Midbrain (tissue), 1 donor: ENCODE data around the gene WFS1.

Experiments
- DNase-seq: peaks from one replicate; lab custom pipeline; 2025; lab: John Stamatoyannopoulos, UW

The WFS1 gene

DNA sequence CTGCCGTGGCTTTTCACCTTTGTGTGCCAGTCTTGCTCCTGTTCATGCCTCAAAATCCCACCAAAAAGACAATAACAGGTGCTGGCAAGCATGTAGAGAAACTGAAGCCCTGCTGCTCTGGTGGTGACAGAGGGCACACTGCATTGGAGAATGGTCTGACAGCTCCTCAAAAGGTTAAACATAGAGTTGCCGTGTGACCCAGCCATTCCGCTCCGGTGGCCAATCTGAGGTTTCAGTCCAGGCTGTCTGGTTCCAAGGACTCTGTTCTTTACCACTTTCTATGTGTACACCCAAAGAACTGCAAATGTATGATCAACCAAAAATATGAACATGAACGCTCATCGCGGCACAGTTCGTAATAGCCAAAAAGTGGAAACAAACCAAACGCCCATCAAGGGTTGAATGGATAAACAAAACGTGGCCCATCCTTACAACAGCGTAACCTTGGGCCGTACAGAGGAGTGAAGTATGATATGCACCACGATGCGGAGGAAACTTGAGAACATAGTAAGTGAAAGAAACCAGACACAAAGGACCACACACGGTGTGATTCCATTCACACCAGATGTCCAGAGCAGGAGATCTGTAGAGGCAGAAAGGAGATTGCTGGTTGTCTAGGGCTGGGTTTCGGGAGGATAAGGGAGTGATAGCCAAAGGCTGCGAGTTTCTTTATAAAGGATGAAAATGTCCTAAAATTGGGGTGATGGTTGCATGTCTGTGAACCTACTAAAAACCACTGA is 33.6 kb upstream of the WFS1 start:
- DNase-seq, result no peak

DNA sequence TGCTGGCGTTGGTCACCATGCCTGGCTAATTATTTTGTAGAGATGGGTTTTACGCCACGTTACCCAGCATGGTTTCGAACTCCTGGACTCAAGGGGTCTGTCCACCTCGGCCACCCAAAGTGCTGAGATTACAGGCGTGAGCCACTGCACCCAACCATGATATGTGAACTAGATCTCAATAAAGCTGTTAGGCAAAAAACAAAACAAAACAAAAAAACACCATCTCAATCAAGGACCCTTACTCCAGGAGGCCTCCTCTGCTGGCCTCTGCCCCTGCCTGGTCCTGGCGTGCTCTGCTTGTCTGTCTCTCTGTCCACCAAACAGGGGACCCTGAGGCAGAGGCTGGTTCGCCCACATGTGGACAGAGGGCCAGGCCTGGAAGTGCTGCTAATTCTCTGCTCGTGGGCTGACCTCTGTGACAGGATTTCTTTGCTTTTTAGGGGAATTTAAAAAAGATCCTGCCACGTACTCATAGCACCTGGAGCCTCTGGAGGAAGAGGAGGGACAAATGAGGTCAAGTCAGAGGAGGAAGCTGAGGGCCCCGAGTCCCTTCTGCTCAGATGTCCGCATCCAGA is 32.7 kb upstream of the WFS1 start:
- no peak for DNase-seq

DNA sequence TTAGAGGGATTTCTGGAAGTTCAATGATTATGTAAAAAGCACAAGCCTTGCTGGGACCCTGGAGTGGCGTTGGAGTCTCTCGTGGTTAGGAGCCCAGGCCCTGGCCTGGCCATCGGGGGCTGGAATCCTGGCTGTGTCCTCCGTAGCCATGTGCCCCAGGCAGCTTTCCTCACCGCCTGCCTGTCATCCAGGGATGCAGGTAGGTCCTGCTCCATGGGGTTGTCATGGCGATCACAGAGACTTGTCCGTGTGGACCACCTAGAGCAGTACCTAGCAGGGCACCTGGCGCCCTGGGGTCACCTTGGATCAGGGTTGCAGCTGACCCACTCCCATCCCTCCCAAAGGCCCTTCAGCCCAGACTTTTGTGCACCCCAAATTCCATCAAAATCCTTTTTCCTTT is 30.2 kb upstream of the WFS1 start:
- DNase-seq, result no peak

DNA sequence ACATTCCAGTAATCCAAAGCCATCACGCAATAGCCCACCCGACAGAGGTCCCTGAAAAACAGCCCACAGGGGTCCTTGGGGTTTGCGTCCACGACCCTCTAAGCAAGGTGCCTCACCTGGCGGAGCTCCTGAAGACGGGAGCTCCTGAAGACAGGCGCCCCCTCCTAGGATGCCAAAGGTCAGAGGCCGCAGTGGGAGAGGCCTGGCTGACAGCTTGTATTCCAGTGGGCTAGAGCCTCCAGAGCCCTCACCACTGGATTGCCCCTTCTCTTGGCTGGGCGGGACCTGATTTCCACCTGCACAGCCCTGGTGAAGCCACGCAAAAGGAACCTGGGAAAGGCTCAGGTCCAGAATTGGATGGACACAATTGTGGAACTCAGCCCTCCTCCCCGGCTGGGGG is 29.7 kb upstream of the WFS1 start:
- no peak for DNase-seq

DNA sequence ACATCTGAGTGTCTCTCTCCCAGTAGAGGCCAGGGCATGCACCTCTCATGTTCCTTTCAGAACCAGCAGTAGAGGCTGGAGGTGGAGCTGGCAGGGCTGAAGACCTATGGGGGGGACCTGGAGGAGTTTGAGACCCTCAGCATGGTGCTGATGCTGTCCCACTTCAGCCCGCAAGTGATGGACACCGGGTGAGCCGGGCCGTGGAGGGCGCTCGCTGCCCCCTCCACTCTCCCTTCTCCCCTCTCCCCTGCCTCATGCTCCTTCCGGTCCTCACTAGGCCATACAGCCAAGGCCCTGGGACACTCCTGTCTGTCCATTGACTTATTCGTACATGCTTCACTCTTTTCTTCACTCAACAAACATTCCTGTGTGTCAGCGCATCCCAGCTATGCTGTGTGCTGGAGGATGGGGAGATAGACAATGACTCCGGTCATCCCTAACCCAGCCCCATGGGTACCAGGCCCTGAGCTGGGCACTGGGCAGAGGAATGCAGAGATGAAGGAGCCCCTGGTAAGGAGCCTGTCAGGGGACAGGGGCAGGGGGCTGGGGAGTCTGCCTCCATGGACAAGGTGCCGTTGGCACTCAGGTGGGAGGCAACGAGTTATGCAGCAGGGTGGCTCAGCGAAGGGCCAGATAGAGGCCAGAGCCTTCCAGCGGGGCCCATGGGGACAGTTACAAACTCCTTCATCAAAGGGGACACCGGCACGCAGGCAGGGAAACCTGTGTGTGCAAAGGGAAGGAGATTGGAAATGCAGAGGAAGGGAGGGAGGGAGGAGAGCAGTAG is 28.4 kb upstream of the WFS1 start:
- no peak for DNase-seq

DNA sequence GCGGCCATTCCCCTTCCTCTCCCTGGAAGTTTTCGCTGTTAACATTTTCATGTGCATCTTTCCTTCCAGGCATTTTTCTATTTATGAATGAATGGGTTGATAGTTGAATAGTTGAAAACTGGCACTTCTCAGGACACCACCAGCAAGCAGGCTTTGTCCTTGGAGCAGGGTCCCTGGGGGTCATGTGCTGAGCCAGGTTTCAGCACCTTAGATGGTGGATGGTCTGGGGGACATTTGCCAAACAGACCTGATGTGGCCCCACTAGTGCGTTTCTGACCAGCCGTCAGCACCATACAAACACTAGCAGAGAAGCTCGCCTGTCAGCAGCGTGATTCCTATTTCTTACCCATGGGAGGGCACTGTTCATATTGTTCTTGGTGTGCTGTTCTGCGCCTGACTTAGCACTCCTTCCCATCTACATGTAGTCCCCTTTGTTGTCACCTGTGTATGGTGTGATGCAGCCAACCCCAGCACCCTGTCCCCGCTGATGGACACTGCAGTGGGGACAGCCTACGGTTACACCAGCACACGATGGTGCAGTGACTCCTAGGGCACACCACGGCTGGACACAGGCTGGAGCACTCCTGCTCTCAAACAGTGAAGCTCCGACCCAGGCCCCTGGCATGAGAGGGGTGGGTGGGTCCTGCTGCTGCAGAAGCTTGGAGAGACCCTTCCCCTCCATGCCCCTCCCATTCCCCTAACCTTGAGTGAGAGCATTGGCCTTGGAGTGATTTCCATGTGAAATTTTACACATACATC is 27.2 kb upstream of the WFS1 start:
- no peak for DNase-seq

DNA sequence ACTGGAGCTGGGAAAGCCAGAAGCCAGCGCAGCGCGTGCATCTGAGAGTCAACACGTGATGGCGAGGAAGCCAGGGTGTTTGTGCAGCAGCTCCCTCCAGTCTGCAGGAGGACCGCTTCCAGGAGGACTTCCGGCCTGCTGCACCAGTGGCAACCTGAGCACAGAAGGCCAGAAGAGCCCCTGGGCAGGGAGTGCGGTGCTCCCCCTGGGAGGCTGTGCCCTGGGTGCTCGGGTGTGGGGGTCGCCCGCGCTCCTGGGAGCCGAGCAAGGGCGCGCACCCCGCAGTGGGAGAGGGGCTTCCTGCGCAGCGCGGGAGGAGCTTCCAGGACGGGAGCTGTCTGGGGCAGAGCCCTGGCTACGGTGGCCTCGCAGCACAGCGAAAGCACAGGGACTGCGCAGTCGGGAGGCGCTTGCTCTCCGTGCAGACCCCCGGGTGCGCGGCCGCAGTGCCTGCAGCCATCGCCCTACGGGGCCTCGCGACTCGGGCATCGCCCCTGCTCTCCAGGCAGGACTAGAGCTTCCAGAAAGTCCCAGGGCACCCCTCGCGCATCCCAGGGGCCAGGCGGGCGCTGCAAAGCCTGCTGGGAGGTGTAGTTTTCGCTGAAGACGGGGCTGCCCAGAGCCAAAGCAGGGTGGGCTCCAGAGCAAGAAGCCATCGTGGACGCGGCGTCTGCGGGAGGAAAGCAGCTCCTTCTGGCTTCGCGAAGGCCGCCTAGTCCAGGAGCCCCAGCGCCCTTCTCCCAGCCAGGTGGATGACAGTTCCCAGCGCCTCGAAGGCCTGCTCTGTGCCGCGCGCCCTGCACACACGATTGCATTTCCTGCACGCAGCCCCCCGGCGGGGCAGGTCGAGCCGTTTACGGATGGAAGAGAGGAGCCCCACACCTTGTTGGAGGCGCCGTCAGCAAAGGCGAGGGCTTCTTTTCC is 24.1 kb upstream of the WFS1 start:
- peak; percentile 55 for DNase-seq

DNA sequence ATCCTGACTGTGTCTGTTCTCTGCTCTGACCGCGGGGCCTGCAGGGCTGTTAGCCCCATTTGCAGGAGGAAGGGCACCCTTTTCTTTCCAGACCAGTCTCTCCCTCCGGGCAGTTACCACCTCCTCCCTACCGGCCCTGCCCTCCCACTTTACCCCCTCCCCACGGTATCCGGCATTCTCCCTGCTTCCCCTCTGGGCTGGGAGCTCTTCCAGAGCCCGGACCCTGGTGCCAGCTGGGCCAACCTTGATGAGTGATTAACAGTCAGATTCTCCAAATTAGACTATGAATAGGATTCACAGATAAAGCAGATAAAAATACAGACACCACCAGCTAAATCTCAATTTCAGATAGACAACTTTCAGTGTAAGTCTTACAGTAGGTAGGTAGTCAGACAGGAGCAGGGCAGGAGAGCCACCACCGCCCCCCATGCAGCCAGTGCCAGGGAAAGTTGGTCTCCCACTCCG is 23.4 kb upstream of the WFS1 start:
- DNase-seq, result no peak

DNA sequence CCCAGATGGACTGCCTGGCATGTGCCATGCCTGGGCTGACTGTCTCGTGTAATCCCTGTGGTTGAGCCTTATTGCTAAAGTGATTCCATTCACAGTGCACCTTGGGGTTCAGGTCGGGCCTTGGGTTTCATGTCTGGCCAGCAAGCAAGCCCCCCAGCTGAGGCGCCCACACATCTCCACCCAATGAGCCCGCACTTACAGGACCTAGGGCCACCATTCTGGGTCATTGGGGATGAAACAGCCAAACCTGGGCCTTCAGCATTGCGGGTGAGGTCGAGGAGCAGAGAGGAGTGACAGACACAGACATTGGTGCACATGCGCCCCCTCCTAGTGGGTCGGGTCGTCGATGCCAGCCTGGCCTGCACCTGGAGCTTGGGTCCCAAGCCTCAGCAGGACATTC is 21.3 kb upstream of the WFS1 start:
- no peak for DNase-seq

DNA sequence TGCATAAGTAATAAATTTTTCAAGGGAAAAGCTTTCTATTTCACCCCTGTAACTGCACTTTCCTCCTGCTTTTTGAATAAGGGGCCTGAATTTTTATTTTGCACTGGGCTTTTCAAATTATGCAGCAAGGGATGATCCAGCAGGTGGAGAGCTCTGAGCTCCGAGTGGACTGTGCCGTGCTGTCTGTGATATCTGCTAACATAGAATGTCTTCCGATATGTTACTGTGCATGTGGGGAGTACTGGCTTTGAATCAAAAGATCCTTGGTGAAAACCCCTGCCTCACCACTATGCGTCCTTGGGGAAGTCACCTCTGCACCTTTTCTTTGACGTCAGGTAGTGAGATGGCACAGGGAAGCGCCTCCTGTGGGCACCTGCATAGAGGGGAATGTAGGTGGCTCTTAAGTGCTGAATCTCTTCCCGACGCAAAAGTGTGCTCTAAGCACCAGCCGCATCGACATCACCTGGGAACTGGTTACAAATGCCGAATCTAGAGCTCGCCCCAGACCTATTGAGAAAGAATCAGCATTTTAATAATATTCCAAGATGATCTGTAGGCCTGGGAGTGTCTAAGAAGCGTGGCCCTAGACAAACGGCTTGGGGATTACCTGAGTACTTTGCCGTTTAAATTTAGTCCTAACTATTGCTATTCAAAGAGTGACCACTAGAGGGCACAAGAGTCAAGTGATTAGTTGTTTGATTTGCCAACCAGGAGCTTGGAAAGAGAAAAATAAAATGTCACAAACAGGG is 19.2 kb upstream of the WFS1 start:
- DNase-seq, result peak; percentile 86

DNA sequence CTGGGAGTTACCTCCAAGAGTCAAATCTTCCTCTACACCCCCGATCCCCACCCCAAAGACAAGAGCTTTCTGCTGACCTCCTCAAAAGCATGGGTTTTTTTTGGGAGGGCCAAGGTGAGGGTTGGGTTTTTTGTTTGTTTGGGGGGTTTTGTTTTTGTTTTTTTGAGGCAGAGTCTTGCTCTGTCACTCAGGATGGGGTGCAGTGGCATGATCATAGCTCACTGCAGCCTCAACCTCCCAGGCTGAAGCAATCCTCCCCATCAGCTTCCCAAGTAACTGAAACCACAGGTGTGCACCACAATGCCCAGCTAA is 18.7 kb upstream of the WFS1 start:
- DNase-seq, result no peak

DNA sequence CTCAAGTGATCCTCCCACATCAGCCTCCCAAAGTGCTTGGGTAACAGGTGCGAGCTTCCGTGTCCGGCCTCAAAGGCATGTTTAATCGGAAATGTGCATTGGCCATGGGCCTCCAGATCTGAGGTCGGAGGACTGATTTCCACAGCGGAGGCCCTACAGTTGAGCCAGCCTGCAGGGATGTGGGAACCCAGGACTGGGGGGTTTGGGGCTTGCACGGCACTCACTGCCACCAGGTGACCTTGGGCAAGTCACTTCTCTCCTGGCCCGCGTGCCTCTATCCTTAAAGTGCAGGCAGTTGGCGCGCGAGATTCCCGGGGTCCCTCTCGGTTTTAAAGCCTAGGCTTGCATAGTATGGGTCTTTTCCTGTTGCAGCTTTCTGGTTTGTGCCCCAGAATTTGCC is 18.3 kb upstream of the WFS1 start:
- DNase-seq, result no peak

DNA sequence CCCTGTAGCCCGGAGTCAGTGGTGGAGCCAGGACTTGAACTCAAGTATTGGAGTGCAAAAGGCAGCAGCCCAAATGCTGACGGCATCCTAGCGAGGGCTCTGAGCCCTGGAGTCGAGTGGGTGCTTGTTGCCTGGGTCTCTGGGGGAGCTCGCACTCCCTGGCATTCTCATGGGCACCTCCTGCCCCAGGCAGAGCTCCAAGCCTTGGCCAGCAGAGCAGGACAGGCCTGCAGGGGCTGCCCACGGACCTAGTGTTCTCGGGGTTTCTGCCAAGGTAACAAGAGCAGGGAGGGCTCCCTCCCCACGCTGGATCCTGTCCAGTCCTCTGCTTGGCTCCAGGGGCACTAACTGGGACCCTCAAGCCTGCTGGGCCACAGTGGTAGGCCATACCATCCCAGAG is 17.6 kb upstream of the WFS1 start:
- peak; percentile 71 for DNase-seq

DNA sequence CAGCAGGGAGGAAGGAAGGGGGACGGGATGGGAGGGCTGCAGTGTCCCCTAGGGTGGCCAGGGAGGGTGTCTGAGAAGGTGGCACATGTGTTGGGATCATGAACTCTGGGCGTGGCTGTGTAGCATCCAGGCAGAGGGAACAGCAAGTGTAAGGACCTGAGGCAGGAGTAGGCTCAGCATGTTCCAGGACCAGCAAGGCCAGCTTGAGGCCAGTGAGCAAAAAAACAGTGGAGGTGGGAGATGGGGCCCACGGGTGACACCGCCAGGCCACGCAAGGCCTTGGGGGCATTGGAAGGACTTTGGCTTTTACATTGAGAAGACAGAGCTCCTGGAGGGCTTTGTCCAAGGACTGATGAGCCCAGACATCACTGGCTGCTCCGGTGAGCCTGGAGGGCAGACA is 16.5 kb upstream of the WFS1 start:
- DNase-seq, result no peak

DNA sequence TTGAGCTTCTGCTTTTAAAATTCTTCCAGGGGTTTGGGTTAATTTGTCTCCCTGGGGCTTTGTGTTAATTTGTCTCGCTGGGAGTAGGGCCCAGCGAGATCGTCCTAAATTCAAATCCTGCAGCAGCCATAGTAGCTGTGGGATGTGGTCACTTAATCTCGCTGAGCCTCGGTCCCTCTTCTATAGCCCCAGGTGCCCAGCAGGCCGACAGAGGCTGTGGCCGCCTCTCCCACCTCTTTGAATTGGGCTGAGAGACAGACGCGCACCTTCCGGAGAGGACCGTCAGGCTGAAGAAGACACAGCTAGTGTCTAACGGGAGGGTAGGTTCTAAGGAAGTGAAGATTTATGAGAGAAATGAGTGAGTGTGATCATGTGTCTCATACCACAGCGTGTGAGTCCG is 15.7 kb upstream of the WFS1 start:
- no peak for DNase-seq

DNA sequence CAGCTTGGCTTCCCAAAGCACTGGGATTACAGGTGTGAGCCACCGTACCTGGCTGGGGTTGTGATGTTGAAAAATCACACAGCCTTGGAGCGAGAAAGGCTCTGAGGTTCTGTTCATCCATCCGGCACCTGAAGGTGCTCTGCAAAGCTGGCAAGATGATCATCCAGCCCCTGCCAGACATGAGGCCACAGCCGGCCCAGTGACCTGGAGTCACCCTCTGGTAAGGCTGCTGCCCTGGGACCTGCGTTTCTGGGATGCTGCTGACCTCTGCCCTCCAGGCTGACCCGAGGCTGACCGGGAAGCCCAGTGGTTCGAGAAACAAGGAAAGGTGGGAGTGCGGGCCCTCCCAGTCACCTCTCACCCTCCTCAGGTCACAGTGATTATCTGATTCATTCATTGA is 13.5 kb upstream of the WFS1 start:
- DNase-seq, result no peak

DNA sequence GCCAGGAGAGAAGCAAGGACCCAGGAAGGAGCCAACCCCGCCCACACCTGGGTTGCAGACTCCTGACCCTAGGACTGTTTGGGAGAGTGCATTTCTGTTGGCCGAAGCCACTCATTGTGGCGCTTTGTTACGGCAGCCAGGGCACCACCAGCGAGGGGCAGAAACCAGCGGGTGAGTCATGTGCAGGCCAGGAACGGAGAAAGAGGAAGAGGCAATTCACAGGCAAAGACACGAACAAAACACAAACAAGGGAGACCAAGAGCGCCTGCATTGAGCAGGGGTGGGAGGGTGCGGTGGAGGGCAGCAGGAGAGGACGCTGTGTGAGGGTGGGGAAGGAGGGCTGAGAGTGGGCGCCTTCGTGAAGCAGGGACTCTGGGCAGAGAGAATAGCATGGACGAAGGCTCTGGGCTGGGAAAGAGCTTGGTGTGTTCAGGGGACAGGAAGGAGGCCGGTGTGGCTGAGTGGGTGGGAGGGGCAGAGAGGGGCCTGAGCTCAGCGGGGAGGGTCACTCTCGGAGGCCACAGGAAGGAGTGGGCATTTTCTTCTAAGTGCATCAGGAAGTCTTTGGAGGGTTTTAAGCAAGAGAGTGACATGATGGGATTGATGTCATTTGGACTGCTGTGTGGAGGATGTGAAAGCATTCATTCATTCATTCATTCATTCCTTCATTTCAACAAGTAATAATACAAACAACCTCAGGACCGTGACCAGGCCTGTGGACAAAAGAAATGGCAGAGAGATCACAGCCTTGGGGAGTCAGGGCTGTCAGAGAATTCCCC is 12.2 kb upstream of the WFS1 start:
- no peak for DNase-seq

DNA sequence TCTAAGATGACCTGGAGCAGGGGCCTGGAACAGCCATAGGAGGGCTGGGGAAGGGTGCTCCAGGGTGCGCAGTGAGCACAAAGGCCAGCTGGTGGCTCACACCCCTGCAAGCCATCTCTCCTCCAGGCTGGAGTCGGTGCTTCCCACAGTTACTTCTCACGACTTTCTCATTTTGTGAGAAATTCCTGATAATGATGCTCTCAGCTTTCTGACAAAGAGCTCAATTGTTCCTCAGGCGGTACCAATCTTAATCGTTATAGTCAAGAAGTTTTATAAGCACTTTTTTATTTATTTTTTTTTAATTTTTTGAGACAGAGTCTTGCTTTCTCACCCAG is 11.7 kb upstream of the WFS1 start:
- no peak for DNase-seq

DNA sequence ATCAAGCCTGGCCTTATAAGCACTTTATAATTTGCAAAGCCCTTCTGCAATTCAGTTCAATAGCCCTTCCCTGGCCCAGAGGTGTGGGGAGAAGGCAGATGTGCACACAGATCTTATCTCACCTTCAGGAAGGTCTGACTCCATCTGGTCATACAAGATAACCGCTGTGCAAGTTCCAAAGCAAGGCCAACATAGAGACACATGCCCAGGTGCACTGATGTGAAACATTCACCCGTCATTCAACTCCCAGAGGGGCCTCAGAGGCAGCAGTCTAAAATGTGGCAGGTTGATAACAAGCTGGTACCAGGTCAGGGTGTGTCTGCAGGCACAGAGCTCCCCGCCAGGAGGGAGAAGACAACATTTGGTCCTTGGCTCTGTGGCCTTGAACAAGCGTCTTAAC is 10.9 kb upstream of the WFS1 start:
- no peak for DNase-seq

DNA sequence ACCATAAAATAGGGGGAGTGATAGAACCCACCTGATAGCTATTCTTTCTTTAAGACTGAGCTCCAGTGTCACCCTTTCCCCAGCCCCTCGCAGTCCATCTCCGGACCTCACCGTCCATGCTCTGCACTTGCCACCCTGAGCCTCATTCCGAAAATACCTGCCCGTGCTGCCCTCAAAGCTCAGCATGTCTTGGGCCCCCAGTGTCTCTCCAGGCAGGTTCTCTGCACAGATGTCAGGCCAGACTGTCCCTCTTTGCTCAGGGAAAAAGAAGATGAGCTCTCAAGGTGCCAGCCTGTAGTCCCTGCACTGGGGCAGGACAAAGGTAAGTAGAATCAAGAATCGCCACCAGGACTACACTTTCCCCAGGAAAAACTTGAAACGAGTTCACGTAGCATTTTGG is 9.8 kb upstream of the WFS1 start:
- no peak for DNase-seq
